Measurements from ENCODE around the gene IRX5.

Gene IRX5

GRCh38 chr16:54930869-54931119, 129 bp downstream of the IRX5 start:
- DNase-seq (ENCODE audit: low read depth in 2 of 3, low spot score in 1 of 3), result no peak

- no peak for DNase-seq (ENCODE audit: low read depth in 2 of 3, low spot score in 1 of 3)
Observed at GRCh38 chr16:54931120-54932014, 702 bp downstream of the IRX5 start.

GRCh38 chr16:54932021-54932660, 1.5 kb downstream of the IRX5 start:
- no peak for DNase-seq (ENCODE audit: low read depth in 2 of 3, low spot score in 1 of 3)

GRCh38 chr16:54932737-54933254, 2.1 kb downstream of the IRX5 start:
- no peak for DNase-seq (ENCODE audit: low read depth in 2 of 3, low spot score in 1 of 3)

- DNase-seq (ENCODE audit: low read depth in 2 of 3, low spot score in 1 of 3), result no peak
Observed at GRCh38 chr16:54933281-54934011, 2.8 kb downstream of the IRX5 start.

GRCh38 chr16:54934481-54935265, 4.0 kb downstream of the IRX5 start:
- no peak for DNase-seq (ENCODE audit: low read depth in 2 of 3, low spot score in 1 of 3)

GRCh38 chr16:54935266-54935968, 4.8 kb downstream of the IRX5 start:
- DNase-seq (ENCODE audit: low read depth in 2 of 3, low spot score in 1 of 3), result no peak

- DNase-seq (ENCODE audit: low read depth in 2 of 3, low spot score in 1 of 3), result no peak
Observed at GRCh38 chr16:54936201-54936978, 5.7 kb downstream of the IRX5 start.

- no peak for DNase-seq (ENCODE audit: low read depth in 2 of 3, low spot score in 1 of 3)
Observed at GRCh38 chr16:54936979-54937670, 6.5 kb downstream of the IRX5 start.

GRCh38 chr16:54937671-54938211, 7.1 kb downstream of the IRX5 start:
- no peak for DNase-seq (ENCODE audit: low read depth in 2 of 3, low spot score in 1 of 3)

- no peak for DNase-seq (ENCODE audit: low read depth in 2 of 3, low spot score in 1 of 3)
Observed at GRCh38 chr16:54938212-54939028, 7.8 kb downstream of the IRX5 start.

- DNase-seq (ENCODE audit: low read depth in 2 of 3, low spot score in 1 of 3), result no peak
Observed at GRCh38 chr16:54939029-54939346, 8.3 kb downstream of the IRX5 start.

- no peak for DNase-seq (ENCODE audit: low read depth in 2 of 3, low spot score in 1 of 3)
Observed at GRCh38 chr16:54939510-54940278, 9.0 kb downstream of the IRX5 start.

- DNase-seq (ENCODE audit: low read depth in 2 of 3, low spot score in 1 of 3), result no peak
Observed at GRCh38 chr16:54940279-54940604, 9.6 kb downstream of the IRX5 start.

GRCh38 chr16:54942353-54942943, 11.8 kb downstream of the IRX5 start:
- no peak for DNase-seq (ENCODE audit: low read depth in 2 of 3, low spot score in 1 of 3)

GRCh38 chr16:54944002-54944401, 13.3 kb downstream of the IRX5 start:
- no peak for DNase-seq (ENCODE audit: low read depth in 2 of 3, low spot score in 1 of 3)

- DNase-seq (ENCODE audit: low read depth in 2 of 3, low spot score in 1 of 3), result no peak
Observed at GRCh38 chr16:54945063-54945462, 14.4 kb downstream of the IRX5 start.

Measured in stimulated activated CD4-positive, alpha-beta T cell treated with anti-CD3 and anti-CD28 coated beads, Interleukin-12 subunit alpha, Interleukin-12 subunit beta, amount 100 ng/mL, for 48 hours (primary cell).